Natural killer cell treated with Interleukin-12 subunit alpha and Interleukin-12 subunit beta and Interleukin-15 and Interleukin-18, amount 100 ng/mL, for 72 hours (primary cell): ENCODE measurements around the gene RAB11FIP5. TPM values are rescaled to one million over a fixed set of nuclear protein-coding genes. Genes with fewer than 3 reads are reported as not detected.
A peak's percentile ranks its signal among the peaks of the same experiment; 100 is the strongest.
"Not testable (repeated sequence)": the region's sequence is repeated elsewhere in the genome, so short reads cannot be mapped to it uniquely, and the experiment has no call there.

ENCODE experiments used
- ATAC-seq, 2 donors: fragments of 150-1000 bp; cut with Tn5 transposase in 1 of 2; sonication (Bioruptor Pico), chemical (Tn5 transposase) in 1 of 2; 2 replicates each; pipeline ENCODE4 v1.10.0; 2021
- DNase-seq: peaks from one replicate; pipeline ENCODE4 v3.0.0; 2022; ENCODE audit warnings: low spot score
- H3K27ac Mint-ChIP-seq, 2 donors: 1 replicate in 1 of 2; 2 replicates in 1 of 2; pipeline ENCODE4 v1.8.0; 2022; ENCODE audit warnings: mixed read lengths in 2 of 2, mild to moderate bottlenecking in 1 of 2, moderate library complexity in 1 of 2
- H3K27me3 Mint-ChIP-seq, 2 donors: 1 replicate in 1 of 2; 2 replicates in 1 of 2; pipeline ENCODE4 v1.8.0; 2022; ENCODE audit warnings: mixed read lengths in 2 of 2
- H3K36me3 Mint-ChIP-seq: one replicate; pipeline ENCODE4 v1.8.0; 2022; ENCODE audit warnings: mixed read lengths
- H3K4me1 Mint-ChIP-seq, 2 donors: 1 replicate in 1 of 2; 2 replicates in 1 of 2; pipeline ENCODE4 v1.8.0; 2022; ENCODE audit warnings: low read depth in 2 of 2, mixed read lengths in 2 of 2, mild to moderate bottlenecking in 1 of 2
- H3K4me3 Mint-ChIP-seq: one replicate; pipeline ENCODE4 v1.8.0; 2022; ENCODE audit warnings: mixed read lengths
- H3K9me3 Mint-ChIP-seq: 2 replicates; pipeline ENCODE4 v1.8.0; 2022; ENCODE audit warnings: mixed read lengths
- total RNA-seq, 2 donors: library from RNA; stranded (reverse); gene quantifications; one replicate each; pipeline ENCODE4 v1.2.3, GENCODE V29; 2022

RAB11FIP5 gene
- total RNA-seq, 2 donors from 2014 or later, result 8.8 to 15.7 TPM

DNA sequence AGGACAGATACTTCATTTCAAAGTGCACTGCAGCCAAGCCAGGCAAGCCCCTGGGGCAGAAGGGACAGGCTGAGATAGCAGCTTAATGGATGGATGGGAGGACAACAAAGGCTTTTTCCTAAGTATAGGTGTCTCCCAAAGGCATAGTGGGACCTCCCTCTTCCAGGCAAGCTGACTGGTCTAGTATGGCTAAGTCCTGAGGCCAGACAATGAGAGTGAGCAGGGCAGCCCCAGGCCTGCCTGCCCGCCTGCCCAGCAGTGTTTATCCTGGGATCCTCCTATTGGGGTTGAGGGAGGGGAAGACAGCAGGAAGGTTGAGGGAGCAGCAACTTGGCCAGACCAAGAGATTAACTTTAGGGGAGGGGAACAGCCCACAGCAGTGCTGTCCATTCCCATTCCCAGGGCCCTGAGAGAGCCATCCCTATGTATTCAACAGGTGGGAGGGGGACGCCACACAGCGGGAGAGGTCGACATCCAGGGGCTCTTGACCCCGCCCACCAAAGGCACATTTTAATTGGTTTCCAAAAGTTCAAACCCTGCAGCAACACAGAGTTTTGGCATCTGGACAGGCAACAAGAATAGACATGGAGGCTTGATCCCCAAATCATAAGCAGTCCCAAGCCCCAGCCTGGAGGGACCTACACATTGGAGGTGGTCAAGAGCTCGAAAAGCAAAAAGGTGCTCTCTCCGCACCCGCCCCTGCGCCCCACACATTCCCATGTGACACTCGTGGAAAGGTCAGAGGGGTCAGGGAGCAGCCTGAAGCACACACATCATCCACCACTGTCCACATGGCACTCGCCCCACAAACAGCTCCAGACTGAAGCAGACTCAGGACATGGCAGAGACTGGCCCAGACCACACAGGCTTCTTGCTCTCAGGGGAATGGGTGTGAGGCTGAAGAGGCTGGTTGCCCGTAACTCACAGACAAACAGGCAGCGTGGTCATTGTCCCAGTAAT lies 38.4 kb downstream of the RAB11FIP5 start:
- Mint-ChIP-seq H3K27ac (no peak overlapping the region), H3K27me3 (no peaks in the 10 kb centered on the region)

DNA sequence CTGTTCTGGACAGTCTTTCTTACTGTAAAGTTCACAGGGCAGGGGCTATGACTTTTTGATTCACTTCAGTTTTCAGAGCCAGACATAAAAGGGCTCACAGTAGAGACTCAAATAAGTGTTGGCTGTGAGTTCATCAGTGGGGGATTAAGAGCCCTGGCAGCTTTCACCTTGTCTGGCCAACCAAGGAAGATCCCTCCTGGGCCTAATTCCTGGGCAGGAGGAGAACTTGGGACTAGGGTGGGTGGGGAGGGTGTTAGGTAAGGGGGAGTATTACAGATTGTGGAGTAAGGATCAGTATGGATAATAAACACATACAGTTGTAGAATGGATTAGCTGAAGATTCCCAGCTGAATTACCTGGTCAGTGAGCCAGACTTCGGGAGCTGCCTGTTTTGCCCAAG lies 40.3 kb downstream of the RAB11FIP5 start:
- H3K4me1 Mint-ChIP-seq, result peaks cover 30% of the 10 kb centered on the region in 2 donors
- no peak for DNase-seq

More for the DNA sequence above, 38.4 kb downstream of the RAB11FIP5 start:
- Mint-ChIP-seq H3K36me3 (no peaks in the 10 kb centered on the region), H3K4me3 (no peak overlapping the region), H3K9me3 (no peaks in the 10 kb centered on the region), H3K4me1 (peaks cover 16 to 18% of the 10 kb centered on the region in 2 donors)
- DNase-seq, result no peak
- ATAC-seq, result no peak

DNA sequence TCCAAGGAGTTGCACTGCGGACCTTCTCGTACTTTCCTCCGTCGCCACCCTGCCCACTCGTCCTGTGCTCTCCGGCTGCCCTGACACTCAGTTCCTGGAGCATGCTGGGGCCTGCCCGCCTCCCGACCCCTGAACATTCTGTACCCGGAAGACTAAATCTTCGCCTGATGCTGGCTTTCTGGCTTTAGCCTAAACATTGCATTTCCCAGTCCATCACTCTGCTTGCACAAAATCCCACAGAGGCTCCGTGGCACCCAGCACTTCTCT lies 40.7 kb downstream of the RAB11FIP5 start:
- Mint-ChIP-seq H3K9me3 (no peaks in the 10 kb centered on the region), H3K4me1 (peaks cover 32 to 33% of the 10 kb centered on the region in 2 donors), H3K4me3 (peak overlapping the region; percentile 90), H3K36me3 (no peaks in the 10 kb centered on the region), H3K27ac (peak overlapping the region; percentile 85 to 95), H3K27me3 (no peaks in the 10 kb centered on the region)
- DNase-seq (no peak), ATAC-seq (no peak)

More for the DNA sequence above, 40.3 kb downstream of the RAB11FIP5 start:
- no peak for ATAC-seq
- Mint-ChIP-seq H3K27ac (peak overlapping the region; percentile 85 to 95), H3K9me3 (no peaks in the 10 kb centered on the region), H3K36me3 (no peaks in the 10 kb centered on the region), H3K27me3 (no peaks in the 10 kb centered on the region), H3K4me3 (peak overlapping the region; percentile 90)

DNA sequence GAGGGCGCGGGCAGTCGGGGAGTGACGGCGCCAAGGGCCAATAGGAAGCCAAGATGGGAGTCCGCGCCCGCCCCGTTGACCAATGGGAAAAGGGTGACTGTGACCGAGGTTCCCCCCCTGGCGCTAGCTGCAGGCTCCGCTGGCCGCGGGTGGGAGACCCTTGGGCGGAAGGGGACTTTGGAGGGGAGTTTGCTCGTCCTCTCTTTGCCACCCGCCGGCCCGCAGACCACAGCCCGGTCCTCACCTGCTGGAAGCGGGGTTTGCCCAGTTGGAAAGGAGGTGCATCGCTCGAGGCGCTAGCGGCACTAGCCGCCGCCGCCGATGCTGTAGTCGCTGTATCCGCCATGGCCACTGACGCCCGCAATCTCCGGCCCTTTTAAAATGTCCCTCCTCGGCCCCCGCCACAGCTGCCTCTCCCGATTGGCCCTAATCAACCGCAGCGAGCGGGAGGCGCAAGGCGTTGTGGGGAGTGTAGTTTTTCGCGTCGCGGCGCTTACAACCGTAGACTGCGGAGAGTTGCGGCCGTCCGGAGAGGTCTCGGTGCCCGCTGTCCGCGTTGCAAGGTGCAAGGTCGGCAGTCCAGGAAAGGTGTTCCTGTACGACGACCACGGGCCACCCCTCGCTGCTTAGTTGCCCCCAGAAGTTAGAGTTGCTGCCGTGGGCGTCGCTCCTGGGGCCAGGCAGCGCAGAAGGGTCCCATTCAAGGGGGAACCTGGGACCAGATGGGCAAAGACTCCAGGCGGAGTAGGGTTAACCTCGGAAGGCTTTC lies 41.2 kb downstream of the RAB11FIP5 start, which contains the start of gene SFXN5:
Gene SFXN5 (minus strand): TSS at position 353 of the 769 bp plus-strand sequence. CDS start 7 bp downstream, at position 346.
- peaks cover 33 to 36% of the 10 kb centered on the region in 2 donors for H3K4me1 Mint-ChIP-seq
- ATAC-seq, result peak; percentile 93 to 95

DNA sequence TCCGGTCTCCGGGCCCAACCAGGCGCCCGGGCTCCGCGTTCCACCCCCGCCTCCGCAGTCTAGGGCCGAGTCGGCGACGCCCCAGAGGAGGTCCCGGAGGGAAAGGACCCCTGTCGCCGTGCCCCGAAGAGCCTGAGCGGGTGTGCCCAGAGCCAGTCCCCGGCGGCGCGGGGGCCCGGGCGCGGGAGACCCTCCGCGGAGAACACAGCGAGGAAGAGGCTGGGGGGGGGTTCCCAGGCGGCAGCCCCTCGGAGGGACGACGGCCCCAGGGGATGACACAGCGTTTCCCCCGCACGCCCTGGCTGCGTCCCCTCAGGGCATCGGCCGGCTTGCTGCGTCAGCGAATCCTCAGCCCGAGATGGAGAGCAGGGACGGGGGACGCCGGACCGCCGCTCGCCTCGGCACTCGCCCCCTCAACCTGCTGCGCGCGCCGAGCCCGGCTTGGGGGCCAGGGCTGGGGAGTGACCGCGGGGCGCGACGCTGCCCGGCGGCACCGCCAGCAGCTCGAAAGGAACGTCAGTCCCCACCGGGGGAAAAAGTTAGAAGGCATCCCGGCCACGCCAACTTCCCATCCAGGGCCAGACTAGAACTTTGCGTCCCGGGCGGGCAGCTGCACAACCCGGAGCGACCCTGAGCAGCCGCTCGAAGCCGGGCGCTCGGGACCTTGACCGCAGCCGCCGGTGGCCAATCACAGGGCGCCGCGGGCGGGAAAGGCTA lies 41.9 kb downstream of the RAB11FIP5 start:
- peak; percentile 69 for DNase-seq
- ATAC-seq, result peak; percentile 40 to 45
- Mint-ChIP-seq H3K4me1 (peaks cover 38 to 41% of the 10 kb centered on the region in 2 donors), H3K36me3 (no peaks in the 10 kb centered on the region), H3K27me3 (no peaks in the 10 kb centered on the region), H3K4me3 (peak overlapping the region; percentile 90), H3K9me3 (no peaks in the 10 kb centered on the region), H3K27ac (peak overlapping the region; percentile 85 to 95)

More for the DNA sequence above, 41.2 kb downstream of the RAB11FIP5 start, which contains the start of gene SFXN5:
- peak within 1 kb of the TSS; percentile 85 to 95 for H3K27ac Mint-ChIP-seq
- H3K9me3 Mint-ChIP-seq, result no peaks in the 10 kb centered on the region
- no peaks in the 10 kb centered on the region for H3K27me3 Mint-ChIP-seq
- peak; percentile 99 for DNase-seq
- peak within 1 kb of the TSS; percentile 90 for H3K4me3 Mint-ChIP-seq
- no peaks in the 10 kb centered on the region for H3K36me3 Mint-ChIP-seq

DNA sequence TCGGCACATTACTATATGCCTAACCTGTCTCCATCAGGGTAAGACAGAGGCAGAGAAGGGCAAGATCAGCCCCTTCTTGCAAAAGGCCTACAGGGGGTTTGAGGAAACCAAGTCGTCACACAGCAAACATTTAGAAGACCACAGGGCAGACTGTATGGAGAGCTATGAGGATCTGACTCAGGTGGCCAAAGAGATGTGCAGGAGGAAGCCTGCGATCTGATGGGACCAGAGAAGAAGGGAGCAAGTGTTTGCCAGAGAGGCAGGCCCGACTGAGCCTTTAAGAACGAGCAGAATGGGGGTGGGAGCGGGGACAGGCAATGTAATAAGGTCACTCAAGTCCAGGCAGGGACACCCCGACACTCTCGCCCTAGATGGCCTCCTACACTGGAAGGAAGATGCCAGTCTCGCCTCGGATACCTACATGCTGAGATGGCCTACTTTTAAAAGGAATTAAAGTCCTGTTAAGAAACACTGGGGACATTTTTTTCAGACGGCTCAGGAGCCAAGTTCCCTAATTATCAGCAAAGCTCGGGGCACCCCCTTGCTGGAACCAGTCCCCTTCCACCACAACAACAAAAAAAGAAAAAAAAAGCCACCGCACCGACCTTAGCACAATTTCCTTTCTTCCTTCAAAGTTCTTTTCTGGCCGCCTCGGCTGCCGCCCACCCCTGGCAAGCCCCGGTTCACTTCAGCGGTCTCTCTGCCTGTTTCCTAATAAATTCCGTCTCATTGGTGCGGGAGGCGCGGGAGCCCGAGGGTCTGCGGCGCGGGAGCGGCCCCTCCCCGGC lies 42.7 kb downstream of the RAB11FIP5 start:
- no peak for DNase-seq
- ATAC-seq, result no peak
- Mint-ChIP-seq H3K9me3 (no peaks in the 10 kb centered on the region), H3K36me3 (no peaks in the 10 kb centered on the region), H3K27me3 (no peaks in the 10 kb centered on the region), H3K4me3 (peak overlapping the region; percentile 90), H3K4me1 (peaks cover 40 to 44% of the 10 kb centered on the region in 2 donors), H3K27ac (peak overlapping the region; percentile 64 to 78)

DNA sequence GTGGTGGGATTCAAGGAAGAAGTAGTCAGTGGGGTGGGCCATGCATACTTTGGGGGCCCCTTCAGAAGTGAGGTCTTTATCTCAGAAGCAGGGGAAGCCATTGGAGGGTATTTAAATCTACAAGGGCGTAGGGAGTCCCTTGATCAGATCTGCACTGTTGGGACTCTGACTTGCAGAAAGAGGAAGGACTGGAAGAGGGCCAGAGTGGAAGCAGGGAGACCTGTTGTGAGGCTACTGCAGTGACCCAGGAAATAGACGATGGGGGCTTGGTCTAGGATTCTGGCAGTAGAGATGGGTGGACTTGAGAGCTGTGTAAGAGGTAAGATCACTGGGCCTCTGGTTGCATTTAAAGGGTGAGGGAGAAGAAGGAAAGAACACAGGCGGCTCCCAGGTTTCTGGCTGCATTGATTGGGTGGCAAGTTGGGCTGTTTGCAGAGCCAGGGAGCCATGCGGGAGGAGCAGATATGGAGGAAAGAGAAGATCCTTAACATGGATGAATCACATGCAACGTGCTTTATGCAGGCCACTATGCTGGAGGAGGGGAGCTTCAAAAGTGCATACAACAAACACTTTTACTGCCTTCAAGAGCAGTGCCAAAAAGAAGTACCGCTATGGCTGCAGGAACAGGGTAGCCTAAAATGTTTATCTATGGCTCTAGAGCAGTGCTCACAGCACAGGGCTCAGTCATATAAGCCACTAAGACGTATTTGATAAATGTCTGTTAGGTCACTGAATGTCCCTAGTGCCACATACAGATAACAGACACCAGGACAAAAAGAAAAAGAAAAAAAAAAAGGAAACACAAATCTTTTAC lies 43.5 kb downstream of the RAB11FIP5 start:
- DNase-seq (no peak), ATAC-seq (no peak)
- Mint-ChIP-seq H3K4me1 (peaks cover 44 to 49% of the 10 kb centered on the region in 2 donors), H3K36me3 (no peaks in the 10 kb centered on the region), H3K27me3 (no peaks in the 10 kb centered on the region), H3K27ac (peak overlapping the region; percentile 64 to 78), H3K4me3 (peak overlapping the region; percentile 90), H3K9me3 (no peaks in the 10 kb centered on the region)

DNA sequence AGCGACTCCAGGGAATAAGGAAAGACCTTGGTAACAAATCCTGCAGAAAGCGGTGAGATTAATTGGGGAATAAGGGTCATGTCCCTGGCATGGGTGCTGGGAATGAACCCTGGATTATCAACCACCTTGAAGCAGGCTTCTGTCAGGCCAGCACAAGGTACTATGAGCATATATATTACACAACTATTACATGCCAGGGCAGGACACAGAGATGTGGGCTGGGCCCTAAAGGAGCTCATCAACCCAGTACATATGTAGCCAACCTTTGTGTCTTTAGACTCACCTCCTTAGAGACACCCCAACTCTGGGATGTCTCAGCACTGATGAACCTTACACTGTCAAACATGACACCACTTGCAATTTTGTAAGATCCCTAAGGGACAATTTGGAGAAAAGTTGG lies 44.6 kb downstream of the RAB11FIP5 start:
- ATAC-seq (no peak), DNase-seq (no peak)
- Mint-ChIP-seq H3K27ac (no peak overlapping the region), H3K4me1 (peaks cover 48 to 59% of the 10 kb centered on the region in 2 donors), H3K36me3 (no peaks in the 10 kb centered on the region), H3K9me3 (no peaks in the 10 kb centered on the region), H3K27me3 (no peaks in the 10 kb centered on the region), H3K4me3 (peak overlapping the region; percentile 90)

DNA sequence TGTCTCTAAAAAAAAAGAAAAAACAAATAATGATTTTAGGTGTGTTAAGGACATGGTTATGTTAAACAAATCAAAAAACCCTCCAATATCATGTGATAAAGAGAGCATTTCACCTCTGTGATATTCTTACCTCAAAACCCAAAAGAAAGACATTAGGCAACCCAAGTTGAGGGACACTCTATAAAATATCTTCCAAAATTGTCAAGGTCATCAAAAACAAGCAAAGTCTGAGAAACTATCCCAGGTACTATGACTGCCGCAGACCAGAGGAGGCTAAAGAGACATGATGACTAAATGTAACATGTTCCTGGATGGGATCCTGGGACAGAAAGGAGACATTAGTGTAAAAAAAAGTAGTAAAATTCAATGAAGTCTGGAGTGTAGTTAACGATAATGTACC lies 45.7 kb downstream of the RAB11FIP5 start:
- Mint-ChIP-seq H3K9me3 (no peaks in the 10 kb centered on the region), H3K4me3 (no peak overlapping the region), H3K4me1 (peaks cover 51 to 66% of the 10 kb centered on the region in 2 donors), H3K36me3 (no peaks in the 10 kb centered on the region), H3K27me3 (no peaks in the 10 kb centered on the region), H3K27ac (no peak overlapping the region)
- no peak for ATAC-seq
- DNase-seq, result no peak

DNA sequence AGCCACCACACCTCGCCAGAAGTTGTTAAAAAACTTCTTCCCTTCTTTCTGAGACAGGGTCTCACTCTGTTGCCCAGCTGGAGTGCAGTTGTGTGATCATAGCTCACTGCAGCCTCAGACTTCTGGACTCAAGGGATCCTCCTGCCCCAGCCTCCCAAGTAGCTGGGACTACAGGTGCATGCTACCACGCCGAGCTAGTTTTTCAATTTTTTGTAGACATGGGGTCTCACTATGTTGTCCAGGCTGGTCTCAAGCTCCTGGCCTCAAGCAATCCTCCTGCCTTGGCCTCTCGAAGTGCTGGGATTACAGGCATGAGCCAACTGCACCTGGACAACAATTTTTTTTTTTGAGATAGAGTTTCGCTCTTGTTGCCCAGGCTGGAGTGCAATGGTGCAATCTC lies 47.7 kb downstream of the RAB11FIP5 start:
- not testable (repeated sequence) for H3K4me3 Mint-ChIP-seq, H3K9me3 Mint-ChIP-seq, DNase-seq, H3K27me3 Mint-ChIP-seq, ATAC-seq, H3K27ac Mint-ChIP-seq, H3K36me3 Mint-ChIP-seq
- H3K4me1 Mint-ChIP-seq, result peaks cover 47 to 59% of the 10 kb centered on the region in 2 donors

DNA sequence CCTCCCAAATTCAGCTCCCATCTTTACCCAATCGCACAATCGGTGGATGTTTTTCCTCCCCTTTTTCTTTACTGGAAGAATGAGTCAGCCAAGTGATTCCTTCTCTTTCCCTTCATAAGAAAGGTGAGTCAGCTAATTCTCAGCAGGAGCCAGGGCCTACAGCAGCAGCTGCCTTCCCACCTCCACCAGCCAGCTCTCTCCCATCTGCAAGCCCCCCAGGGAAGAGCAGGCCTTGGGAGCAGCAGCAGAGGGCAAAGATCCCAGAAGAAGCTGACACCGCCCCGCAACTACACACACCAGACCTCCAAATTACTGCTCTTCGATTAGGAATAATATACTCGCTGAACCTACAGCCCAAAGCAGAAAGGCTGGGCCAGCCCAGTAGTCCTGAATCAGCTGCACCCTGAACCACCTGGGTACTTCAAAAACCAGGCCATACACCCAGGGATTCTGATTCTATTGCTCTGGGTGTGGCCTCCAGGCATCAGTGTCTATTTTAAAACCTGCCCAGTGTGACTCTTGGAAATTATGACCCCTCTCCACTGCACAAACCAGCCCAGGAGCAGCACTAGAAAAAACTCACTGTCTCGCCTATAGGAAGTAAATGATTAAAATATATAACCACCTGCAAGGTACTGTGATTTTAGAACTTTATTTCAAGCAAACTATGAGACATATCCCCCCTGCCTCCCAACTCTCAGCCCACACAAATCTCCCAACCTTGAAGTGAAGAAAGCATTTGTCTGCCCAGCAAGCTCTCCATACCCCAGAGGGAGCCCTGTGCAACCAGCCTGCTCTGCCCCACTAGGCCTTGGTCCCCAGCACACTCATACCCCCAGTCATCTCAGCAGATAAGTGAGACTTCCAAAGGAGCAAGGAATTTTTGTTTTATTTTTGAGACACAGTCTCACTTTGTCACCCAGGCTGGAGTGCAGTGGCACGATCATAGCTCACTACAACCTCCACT lies 48.6 kb downstream of the RAB11FIP5 start:
- Mint-ChIP-seq H3K9me3 (no peaks in the 10 kb centered on the region), H3K27me3 (no peaks in the 10 kb centered on the region), H3K27ac (peak overlapping the region in 1 of 2 donors; percentile 72), H3K4me1 (peaks cover 42 to 54% of the 10 kb centered on the region in 2 donors), H3K4me3 (no peak overlapping the region), H3K36me3 (no peaks in the 10 kb centered on the region)
- no peak for DNase-seq
- ATAC-seq, result no peak
